HEK293 (cell line): Measurements from ENCODE around the gene ENDOG.

Experiments
- ZNF629 ChIP-seq: fragments of 450-650 bp; formaldehyde crosslinking; IDR thresholded peaks from 2 replicates; pipeline ENCODE4 v1.5.1; 2017; ENCODE audit warnings: missing biosample characterization, missing genetic modification characterization
- ZNF707 ChIP-seq: fragments of 450-650 bp; formaldehyde crosslinking; IDR thresholded peaks from 2 replicates; pipeline ENCODE4 v1.5.1; 2016; ENCODE audit warnings: missing biosample characterization, missing genetic modification characterization
- TF ChIP-seq, protein P1 (sequence below): fragments of 450-650 bp; formaldehyde crosslinking; IDR thresholded peaks from 2 replicates; pipeline ENCODE4 v1.5.1; 2017; ENCODE audit warnings: missing biosample characterization, missing genetic modification characterization

DNA sequence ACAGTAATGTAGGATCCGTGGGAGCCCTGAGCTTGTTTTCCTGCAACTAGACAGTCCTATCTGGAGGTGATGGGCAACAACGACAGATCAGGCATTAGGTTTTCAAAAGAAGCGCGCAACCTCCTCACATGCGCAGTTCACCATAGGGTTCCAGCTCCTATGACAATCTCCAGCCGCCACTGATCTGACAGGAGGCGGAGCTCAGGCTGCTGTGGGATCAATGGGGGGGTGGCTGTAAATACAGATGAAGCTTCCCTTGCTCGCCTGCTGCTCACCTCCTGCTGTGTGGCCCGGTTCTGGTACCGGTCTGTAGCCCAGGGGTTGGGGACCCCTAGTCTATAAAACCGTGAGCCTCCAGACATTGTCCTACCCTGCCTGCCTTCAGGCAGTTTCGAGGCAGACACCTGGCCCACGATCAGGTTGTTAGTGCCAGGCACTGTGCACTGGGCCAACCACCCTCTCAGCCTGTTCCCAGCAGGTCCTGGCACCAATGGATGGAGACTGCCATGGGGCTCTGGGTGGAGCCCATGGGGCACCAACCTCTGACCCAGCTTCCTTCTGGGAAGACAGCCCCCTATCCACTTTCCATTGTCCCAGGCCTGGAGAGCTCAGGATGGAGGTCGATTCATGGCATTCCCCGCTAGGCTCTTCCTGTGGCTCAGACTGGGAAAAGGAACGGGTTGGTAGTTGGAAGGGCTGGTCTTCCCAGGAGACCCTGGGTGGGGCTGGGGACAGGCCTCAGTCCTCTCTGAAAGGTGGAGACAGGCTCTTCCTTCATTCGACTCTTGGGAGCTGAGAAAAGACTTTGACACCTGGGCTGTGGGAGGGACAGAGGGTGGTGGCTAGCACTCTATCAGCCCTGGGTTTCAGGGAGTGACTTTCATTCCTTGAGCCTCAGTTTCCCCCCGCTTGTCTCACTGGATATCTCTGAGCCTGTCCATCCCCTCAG lies 1.7 kb downstream of the ENDOG start:
- TF ChIP-seq, protein P1, sequence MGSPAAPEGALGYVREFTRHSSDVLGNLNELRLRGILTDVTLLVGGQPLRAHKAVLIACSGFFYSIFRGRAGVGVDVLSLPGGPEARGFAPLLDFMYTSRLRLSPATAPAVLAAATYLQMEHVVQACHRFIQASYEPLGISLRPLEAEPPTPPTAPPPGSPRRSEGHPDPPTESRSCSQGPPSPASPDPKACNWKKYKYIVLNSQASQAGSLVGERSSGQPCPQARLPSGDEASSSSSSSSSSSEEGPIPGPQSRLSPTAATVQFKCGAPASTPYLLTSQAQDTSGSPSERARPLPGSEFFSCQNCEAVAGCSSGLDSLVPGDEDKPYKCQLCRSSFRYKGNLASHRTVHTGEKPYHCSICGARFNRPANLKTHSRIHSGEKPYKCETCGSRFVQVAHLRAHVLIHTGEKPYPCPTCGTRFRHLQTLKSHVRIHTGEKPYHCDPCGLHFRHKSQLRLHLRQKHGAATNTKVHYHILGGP: no peak
- TF ChIP-seq ZNF629 (tag by site-specific recombination): no peak
- no peak for TF ChIP-seq ZNF707 (tag by site-specific recombination)
